GM19324 (cell line): ENCODE data around the gene PLSCR2.
"Not testable (repeated sequence)": the region's sequence is repeated elsewhere in the genome, so short reads cannot be mapped to it uniquely, and the experiment has no call there.

Experiments used
- ATAC-seq: cut with Tn5 transposase; IDR thresholded peaks from one replicate; pipeline ENCODE4 v1.9.1; 2021; ENCODE audit warnings: mild to moderate bottlenecking, moderate library complexity; ENCODE audit not compliant: unreplicated experiment, low FRiP score

PLSCR2 gene, protein sequence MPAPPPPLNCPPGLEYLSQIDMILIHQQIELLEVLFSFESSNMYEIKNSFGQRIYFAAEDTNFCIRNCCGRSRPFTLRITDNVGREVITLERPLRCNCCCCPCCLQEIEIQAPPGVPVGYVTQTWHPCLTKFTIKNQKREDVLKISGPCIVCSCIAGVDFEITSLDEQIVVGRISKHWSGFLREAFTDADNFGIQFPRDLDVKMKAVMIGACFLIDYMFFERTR

GRCh38 chr3:146469150-146470017 is at the start of gene PLSCR2:
Gene PLSCR2 (minus strand): TSS chr3:146469561. CDS start chr3:146459904, 9,657 bp downstream.
- peak; percentile 99 for ATAC-seq

GRCh38 chr3:146517684-146518435 is 48.5 kb upstream of the PLSCR2 start:
- no peak for ATAC-seq

DNA sequence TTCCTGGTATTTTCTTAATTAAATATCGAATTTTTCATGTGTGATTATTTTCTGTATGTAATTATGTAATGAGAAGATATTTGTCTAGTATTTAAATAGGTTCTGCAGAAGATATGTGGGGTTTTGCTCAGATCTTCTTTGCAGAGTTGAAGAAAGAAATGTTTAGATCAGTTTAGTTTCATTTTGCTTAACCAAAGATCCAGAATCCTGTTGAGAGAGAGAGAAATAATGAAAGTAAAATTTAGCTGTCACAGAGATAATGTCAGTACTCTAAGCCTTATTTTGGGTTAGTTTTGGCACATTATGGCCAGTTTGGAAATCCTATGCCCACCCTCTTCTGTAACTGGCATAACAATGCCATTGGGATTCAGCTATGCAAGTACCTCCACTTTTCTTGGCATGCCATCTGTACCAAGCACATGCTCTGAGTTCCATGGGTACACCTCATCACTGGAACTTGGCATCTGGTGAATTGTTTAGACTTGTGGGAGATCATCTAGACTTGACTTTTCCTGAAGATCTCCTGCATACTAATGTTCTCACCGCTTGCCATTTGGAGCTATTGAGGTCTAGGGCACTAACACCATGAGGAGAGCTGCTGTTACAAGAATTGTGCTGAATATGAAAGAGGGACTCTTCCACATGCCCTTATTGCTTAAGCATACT is 44.2 kb upstream of the PLSCR2 start:
- ATAC-seq = no peak

DNA sequence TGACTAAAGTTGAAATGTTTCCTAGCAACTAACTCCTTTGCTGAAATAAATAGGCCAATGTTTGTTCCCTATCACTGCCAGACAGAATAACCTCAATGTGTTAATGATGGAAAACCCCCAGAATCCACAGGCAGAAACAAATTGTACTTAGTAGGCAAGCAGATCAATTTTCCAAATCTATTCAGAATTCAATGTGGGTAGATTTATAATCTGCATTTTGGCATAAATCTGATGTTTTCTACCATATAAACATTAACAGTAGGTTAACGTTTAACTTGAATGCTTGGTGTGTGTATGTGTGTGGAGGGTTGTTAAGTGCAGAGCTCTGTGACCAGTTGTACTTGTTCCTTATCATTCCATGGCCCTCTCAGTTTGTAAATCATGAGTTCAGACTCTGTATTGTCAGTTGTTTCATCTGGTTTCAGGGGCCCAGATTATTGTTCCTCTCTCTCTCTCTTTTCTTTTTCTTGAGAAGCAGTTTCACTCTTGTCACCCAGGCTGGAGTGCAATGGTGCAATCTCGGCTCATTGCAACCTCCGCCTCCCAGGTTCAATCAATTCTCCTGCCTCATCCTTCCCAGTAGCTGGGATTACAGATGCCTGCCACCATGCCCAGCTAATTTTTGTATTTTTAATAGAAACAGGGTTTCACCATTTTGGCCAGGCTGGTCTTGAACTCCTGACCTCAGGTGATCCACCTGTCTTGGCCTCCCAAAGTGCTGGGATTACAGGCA is 42.2 kb upstream of the PLSCR2 start:
- ATAC-seq = no peak

GRCh38 chr3:146507331-146508120 is 38.2 kb upstream of the PLSCR2 start:
- no peak for ATAC-seq

GRCh38 chr3:146505516-146505915 is 36.2 kb upstream of the PLSCR2 start:
- ATAC-seq = no peak

DNA sequence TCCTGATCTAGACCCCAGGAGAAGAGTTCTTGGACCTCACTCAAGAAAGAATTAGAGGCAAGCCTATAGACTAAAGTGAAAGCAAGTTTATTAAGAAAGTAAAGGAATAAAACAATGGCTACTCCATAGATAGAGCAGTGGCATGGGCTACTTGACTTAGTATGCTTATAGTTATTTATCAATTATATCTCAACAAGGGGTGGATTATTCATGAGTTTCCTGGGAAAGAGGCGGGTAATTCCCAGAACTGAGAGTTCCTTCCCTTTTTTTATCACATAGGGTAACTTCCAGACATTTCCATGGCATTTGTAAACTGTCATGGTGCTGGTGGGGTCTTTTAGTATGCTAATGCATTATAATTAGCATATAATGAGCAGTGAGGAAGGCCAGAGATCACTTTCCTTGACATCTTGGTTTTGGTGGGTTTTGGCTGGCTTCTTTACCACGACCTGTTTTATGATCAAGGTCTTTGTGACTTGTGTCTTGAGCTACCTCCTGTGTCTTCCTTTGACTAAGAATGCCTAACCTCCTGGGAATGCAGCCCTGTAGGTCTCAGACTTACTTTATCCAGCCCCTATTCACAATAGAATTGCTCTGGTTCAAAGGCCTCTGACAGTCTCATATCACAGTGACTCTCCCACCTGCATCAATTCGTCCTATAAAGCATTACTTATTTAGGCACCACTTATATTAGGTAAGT is 35.3 kb upstream of the PLSCR2 start:
- no peak for ATAC-seq

GRCh38 chr3:146503461-146504202 is 34.3 kb upstream of the PLSCR2 start:
- ATAC-seq = peak; percentile 88

GRCh38 chr3:146502887-146503460 is 33.6 kb upstream of the PLSCR2 start:
- no peak for ATAC-seq

DNA sequence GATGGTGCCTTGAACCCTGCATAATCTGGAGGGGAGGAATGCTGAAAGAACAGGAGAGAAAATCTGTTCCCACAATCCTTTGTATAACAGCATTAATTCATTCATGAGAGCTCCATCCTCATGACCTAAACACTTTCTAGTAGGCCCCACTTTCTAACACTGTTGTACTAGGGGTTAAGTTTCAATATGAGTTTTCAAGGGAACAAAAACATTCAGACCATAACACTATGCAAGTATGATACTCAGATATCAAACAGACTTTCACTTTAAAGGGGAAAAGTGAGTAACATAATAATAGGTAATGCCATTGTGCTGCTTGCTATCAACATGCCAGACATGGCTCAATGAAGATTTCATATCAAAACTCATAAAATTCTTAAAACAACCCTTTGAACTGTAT is 32.4 kb upstream of the PLSCR2 start:
- ATAC-seq = no peak

DNA sequence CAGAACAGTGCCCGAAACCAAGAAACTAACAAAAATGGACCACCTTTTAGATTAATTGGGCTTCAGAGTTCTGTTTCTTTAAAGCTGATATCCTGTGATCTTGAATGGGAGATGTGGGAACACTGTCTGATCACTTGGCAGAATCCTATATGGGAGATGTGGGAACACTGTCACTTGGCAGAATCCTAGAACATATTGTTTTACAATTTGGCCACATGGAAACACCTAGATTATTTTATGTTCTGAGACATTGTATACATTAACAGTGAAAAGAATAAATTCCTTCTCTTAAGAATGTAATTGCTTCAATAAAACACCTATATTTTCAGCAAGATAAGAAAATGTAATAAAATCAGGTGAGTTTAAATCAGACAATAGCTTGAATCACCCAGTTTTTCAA is 30.3 kb upstream of the PLSCR2 start:
- no peak for ATAC-seq

GRCh38 chr3:146498002-146498736 is 28.8 kb upstream of the PLSCR2 start:
- no peak for ATAC-seq

DNA sequence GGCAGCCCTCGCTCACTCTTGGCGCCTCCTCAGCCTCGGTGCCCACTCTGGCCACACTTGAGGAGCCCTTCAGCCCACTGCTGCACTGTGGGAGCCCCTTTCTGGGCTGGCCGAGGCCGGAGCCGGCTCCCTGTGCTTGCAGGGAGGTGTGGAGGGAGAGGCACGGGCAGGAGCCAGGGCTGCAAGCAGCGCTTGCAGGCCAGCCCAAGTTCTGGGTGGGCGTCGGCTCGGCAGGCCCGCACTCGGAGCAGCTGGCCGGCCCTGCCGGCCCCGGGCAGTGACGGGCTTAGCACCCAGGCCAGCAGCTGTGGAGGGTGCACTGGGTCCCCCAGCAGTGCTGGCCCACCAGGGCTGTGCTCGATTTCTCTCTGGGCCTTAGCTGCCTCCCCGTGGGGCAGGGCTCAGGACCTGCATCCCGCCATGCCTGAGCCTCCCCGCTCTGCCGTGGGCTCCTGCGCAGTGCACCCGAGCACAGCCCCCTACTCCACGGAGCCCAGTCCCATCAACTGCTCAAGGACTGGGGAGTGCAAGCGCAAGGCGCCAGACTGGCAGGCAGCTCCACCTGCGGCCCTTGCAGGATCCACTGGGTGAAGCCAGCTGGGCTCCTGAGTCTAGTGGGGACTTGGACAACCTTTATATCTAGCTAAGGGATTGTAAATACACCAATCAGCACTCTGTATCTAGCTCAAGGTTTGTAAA is 27.9 kb upstream of the PLSCR2 start:
- not testable (repeated sequence) for ATAC-seq

DNA sequence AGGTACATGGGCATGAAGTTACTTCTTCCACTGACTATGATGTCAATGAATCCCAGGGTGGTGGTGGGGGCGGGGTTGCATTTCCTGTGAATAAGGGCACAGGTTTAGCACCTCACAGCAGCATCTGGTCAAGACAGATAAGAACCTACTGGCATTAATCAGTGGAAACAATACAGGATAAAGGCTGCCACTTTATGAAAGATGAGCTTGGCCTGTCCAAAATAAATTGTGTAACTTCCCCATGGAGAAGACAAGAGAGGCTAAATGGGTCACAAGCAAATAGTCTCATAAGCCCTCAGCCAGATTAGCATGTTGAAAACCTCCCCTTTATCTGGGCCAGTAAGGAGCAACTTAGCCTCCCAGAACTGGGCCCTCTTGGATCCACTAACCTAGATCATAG is 27.4 kb upstream of the PLSCR2 start:
- no peak for ATAC-seq

DNA sequence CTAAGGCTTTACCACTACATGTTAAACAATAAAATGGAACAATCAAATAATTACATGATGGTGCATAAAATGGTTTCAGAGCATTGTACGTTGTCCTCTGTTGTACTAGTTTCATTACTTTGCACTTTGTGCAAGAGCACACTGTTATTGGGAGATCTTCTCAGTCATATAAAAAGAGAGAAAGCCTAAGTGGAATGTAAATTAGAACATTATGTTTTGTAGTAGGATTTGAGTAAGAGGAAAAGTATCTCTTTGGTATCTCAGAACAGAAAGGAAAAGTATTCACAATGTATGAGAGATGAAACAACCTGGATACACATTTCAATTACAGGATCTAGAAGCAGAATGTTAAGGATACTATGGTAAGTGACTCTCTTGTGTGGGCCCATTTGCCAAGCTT is 26.9 kb upstream of the PLSCR2 start:
- no peak for ATAC-seq

GRCh38 chr3:146493761-146494160 is 24.4 kb upstream of the PLSCR2 start:
- no peak for ATAC-seq
